Stimulated activated memory B cell treated with anti-CD40 and anti-IgM and Interleukin-4, amounts not matched to agents 10 μg/mL and 1 μg/mL and 100 μg/mL, for 72 hours (primary cell): ENCODE measurements around the gene FAM83B.
"Not testable (repeated sequence)": the region's sequence is repeated elsewhere in the genome, so short reads cannot be mapped to it uniquely, and the experiment has no call there.

Source experiments
- ATAC-seq: fragments of 150-1000 bp; cut with Tn5 transposase; 2 replicates; pipeline ENCODE4 v1.10.0; 2021
- H3K27ac Mint-ChIP-seq: one replicate; pipeline ENCODE4 v1.8.0; 2022; ENCODE audit warnings: mild to moderate bottlenecking, mixed read lengths
- H3K27me3 Mint-ChIP-seq: one replicate; pipeline ENCODE4 v1.8.0; 2022; ENCODE audit warnings: mixed read lengths
- H3K36me3 Mint-ChIP-seq: one replicate; pipeline ENCODE4 v1.8.0; 2022; ENCODE audit warnings: mixed read lengths
- H3K4me1 Mint-ChIP-seq: one replicate; pipeline ENCODE4 v1.8.0; 2022; ENCODE audit warnings: mixed read lengths
- H3K4me3 Mint-ChIP-seq: one replicate; pipeline ENCODE4 v1.8.0; 2022; ENCODE audit warnings: mild to moderate bottlenecking, moderate library complexity, mixed read lengths
- H3K9me3 Mint-ChIP-seq: one replicate; pipeline ENCODE4 v1.8.0; 2022; ENCODE audit warnings: mixed read lengths

FAM83B gene

DNA sequence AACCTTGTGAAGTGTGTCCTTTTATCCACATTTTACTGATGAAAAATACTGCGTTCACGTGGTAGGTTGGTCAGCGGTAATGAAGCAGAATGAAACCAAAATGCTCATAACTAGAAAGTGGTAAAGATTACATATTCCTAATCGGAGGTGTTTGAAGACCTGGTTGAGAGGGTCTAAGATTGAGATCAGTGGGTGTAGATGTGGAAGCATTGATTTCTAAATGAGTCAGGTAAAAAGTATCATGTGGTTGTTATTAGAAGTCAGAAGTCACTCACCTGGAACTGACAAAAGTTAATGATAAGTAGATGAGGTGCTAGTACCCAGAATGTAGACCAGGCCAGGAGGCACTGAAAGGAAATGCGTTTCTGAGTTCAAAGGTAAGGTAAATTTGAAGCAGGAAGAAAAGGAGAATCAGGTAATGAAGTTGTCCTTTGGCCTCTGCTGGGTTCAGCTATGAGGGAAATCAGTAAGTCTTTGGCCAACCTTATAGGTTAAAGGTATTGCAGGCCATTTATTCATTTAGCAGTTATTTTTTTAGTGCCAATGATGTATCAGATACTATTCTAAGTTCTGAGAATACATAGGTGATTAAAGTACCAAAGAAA is 31.2 kb downstream of the FAM83B start:
- Mint-ChIP-seq H3K4me1 (no peaks in the 10 kb centered on the region), H3K4me3 (no peak overlapping the region), H3K27ac (no peak overlapping the region), H3K36me3 (no peaks in the 10 kb centered on the region), H3K9me3 (peaks cover 11% of the 10 kb centered on the region), H3K27me3 (no peaks in the 10 kb centered on the region)
- no peak for ATAC-seq

DNA sequence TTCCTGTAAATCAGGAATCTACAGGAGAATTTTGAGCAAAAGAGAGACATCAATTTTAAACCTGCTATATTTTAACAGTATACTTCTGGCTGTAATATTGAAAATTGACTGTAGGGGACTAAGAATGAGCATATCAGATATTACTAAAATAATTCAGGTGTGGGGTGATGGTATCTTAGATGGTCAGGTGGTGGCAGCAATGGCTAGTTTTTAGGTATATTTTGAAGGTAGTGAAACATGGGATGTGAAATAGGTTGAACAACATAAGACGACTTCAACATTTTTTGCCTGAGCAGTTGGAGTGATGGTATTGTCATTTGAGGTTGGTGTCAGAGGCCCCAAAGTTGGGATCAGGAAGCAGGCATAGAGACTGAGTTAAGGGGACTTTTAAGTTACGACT is 32.1 kb downstream of the FAM83B start:
- ATAC-seq = no peak
- H3K36me3 Mint-ChIP-seq = no peaks in the 10 kb centered on the region
- no peaks in the 10 kb centered on the region for H3K27me3 Mint-ChIP-seq
- H3K27ac Mint-ChIP-seq = no peak overlapping the region
- H3K9me3 Mint-ChIP-seq = peaks cover 11% of the 10 kb centered on the region
- H3K4me1 Mint-ChIP-seq = no peaks in the 10 kb centered on the region
- no peak overlapping the region for H3K4me3 Mint-ChIP-seq

DNA sequence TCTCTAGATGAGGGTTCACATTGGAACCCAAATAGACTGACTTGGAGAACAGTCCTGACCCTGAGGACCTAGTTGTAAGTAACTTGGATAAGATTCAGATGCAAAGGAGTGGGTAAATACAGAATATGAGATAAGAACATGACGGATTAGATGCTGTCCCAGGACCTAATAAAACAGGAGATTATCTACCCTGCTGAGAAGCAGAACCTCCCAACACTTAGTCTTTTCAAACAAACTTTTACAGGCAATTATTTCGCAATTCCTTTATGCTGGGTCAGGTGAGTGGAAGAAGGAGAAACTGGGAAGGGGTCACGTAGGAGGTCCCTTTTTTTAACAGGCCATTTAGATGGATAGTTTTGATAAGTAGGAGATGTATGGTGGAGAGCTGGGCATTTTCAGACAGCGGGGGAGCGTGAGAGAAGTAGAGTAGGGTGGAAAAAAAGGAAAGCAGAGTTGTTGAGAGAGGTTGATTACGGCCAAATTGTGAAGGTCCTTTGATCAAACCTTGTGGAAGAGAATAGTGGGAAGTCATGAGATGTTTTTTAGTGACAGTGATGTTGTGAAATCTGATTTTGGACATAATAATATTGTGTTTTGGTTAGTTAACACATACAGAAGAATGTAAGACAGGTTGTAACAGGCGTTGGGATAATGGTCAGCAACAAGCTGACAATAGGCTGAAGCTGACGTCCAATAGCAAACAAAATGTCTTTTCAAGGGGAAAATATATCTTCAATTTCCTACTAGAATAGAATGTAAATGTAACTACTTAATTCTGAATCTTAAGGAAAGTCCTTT is 32.8 kb downstream of the FAM83B start:
- Mint-ChIP-seq H3K9me3 (peaks cover 11% of the 10 kb centered on the region), H3K4me1 (no peaks in the 10 kb centered on the region), H3K4me3 (no peak overlapping the region), H3K36me3 (no peaks in the 10 kb centered on the region), H3K27me3 (no peaks in the 10 kb centered on the region), H3K27ac (no peak overlapping the region)
- no peak for ATAC-seq

DNA sequence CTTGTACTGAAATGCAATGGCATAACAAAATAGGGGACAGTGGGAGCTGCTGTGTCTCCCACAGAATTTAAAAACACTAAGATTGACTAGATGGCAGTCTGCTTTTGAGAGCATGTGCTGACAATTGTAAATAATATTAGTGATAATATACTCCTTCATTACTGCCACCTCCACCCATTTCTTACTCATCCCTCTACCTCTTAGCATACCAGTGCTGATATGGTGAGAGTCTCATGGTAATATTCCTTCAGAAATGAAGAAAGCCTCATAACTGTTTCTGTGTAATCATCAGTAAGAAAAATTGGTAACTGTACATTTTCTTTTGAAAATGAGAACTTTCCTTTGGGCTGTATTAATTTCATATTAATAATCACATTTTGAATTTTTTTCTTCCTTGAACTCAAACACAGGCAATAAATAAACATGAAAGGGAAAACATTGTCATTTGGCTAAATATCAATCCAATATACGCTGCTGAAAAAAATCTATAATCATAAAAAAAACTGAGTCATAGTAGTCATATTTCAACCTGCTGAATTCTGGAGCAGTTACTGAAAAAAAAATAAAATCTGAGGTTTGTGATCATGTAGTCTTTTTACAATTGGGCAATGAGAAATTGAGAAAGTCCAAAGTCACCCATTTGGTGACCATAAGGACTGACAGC is 34.6 kb downstream of the FAM83B start:
- ATAC-seq = no peak
- Mint-ChIP-seq H3K36me3 (no peaks in the 10 kb centered on the region), H3K27me3 (no peaks in the 10 kb centered on the region), H3K27ac (no peak overlapping the region), H3K9me3 (peaks cover 7% of the 10 kb centered on the region), H3K4me3 (no peak overlapping the region), H3K4me1 (no peaks in the 10 kb centered on the region)

DNA sequence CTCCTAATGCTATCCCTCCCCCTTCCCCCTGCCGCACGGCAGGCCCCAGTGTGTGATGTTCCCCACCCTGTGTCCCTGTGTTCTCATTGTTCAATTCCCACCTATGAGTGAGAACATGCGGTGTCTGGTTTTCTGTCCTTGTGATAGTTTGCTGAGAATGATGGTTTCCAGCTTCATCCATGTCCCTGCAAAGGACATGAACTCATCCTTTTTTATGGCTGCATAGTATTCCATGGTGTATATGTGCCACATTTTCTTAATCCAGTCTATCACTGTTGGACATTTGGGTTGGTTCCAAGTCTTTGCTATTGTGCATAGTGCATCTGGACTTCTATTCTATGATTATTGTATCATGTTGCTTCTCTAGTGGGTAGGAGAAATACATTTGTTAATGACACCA is 35.3 kb downstream of the FAM83B start:
- not testable (repeated sequence) for H3K27me3 Mint-ChIP-seq, H3K9me3 Mint-ChIP-seq, ATAC-seq, H3K27ac Mint-ChIP-seq, H3K36me3 Mint-ChIP-seq, H3K4me3 Mint-ChIP-seq, H3K4me1 Mint-ChIP-seq

DNA sequence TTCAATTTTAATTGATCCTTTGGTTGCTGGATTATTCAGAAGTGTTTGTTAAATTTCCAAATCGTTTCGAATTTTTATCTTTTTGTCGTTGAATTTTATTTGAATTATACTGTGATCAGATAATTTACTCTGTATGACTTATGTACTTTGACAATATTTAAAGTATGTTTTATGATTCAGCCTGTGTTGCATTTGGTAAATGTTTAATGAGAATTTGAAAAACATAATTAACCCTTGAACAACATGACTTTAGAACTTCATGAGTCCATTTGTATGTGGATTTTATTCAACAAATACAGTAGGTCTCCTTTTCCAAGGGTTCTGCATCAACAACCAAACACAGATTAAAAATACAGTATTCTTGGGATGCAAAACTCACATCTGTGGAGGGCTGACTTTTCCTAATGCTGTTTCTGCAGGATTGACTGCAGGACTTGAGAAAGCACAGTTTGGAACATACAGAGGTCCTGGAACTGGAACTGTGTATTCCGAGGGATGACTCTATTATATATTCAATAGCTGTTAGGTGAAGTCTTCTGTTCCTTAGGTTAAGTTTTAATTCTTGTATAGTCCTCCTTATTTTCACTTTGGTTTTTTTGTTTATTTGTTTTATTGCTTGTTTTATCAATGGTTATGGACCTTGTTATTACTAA is 40.5 kb downstream of the FAM83B start:
- H3K27me3 Mint-ChIP-seq = no peaks in the 10 kb centered on the region
- peaks cover 7% of the 10 kb centered on the region for H3K9me3 Mint-ChIP-seq
- no peaks in the 10 kb centered on the region for H3K4me1 Mint-ChIP-seq
- no peaks in the 10 kb centered on the region for H3K36me3 Mint-ChIP-seq
- no peak for ATAC-seq
- H3K4me3 Mint-ChIP-seq = no peak overlapping the region
- no peak overlapping the region for H3K27ac Mint-ChIP-seq

DNA sequence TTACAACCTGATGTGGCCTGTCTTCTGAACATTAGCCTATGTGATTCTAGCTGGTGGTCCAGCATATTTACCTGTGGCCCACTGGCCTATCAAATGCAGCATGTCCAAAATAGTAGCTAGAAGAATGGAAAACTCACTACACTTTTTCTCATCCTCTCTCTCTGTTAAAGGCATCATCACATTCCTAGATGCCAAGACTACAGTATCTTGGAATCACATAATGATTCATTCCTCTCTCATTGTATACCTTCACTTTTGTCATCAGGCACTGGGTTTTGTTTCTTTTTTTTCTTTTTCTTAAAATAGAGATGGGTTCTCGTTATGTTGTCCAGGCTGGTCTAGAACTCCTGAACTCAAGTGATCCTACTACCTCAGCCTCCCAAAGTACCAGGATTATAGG is 45.0 kb downstream of the FAM83B start:
- H3K27me3 Mint-ChIP-seq = no peaks in the 10 kb centered on the region
- H3K36me3 Mint-ChIP-seq = no peaks in the 10 kb centered on the region
- H3K9me3 Mint-ChIP-seq = peaks cover 6% of the 10 kb centered on the region
- no peak for ATAC-seq
- H3K4me3 Mint-ChIP-seq = no peak overlapping the region
- no peak overlapping the region for H3K27ac Mint-ChIP-seq
- no peaks in the 10 kb centered on the region for H3K4me1 Mint-ChIP-seq

DNA sequence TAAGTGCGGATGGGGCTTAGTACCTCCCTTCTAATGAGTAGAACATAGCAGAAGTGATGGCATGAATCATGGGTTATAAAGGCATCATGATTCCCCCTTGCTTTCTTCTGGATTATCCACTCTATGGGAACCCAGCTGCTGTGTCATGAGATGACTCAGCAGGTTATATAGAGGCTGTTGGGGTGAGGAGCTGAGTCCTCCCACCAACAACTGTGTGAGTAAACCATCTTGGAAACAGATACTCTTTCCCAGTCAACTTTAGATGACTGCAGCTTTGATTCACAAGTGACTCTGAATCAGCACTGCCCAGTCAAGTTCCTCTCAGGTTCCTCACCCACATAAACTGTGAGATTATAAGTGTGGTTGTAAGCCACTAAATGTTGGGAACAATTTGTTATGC is 46.3 kb downstream of the FAM83B start:
- ATAC-seq = no peak
- Mint-ChIP-seq H3K9me3 (peaks cover 6% of the 10 kb centered on the region), H3K4me3 (no peak overlapping the region), H3K27ac (no peak overlapping the region), H3K4me1 (no peaks in the 10 kb centered on the region), H3K36me3 (no peaks in the 10 kb centered on the region), H3K27me3 (no peaks in the 10 kb centered on the region)

DNA sequence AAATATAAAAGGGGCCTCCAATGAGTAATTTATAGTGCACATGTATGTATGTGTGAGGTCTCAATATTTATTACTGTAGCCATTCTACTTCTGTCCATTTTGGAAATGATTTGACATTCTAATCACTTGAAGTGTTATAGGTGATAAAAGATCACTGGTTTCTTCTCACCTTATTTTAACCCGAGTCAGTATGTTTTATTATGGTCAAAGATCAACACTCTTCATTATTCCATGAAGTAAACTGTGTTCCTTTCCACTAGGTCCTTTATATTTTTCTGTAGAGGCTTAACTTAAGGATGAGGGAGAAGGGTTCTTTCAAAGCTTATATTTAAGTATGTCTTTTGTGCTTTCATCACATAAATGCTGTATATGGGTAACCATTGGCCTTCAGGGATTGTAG is 47.2 kb downstream of the FAM83B start:
- Mint-ChIP-seq H3K36me3 (no peaks in the 10 kb centered on the region), H3K4me1 (no peaks in the 10 kb centered on the region), H3K27ac (no peak overlapping the region), H3K27me3 (no peaks in the 10 kb centered on the region), H3K9me3 (peaks cover 5% of the 10 kb centered on the region), H3K4me3 (no peak overlapping the region)
- no peak for ATAC-seq

DNA sequence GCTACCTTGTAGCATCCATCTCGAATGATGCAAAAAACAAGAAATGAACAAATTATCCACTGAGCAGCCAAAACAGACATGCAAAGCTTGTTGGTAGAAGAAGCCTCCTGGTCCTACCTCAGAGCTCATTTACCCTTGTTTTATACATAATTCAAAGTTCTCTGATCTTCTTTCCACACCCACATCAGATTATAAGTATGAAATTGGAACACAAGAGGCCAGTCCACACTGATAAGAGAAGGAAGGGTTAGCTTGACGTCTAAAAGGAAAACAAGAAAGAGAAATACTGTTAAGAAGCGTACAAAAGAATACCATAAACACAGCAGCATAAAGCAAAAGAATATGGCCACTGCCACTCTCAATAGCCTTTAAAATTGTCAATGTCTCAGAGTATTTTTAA is 49.7 kb downstream of the FAM83B start:
- Mint-ChIP-seq H3K4me3 (no peak overlapping the region), H3K9me3 (peaks cover under 1% of the 10 kb centered on the region), H3K36me3 (no peaks in the 10 kb centered on the region), H3K4me1 (no peaks in the 10 kb centered on the region), H3K27me3 (no peaks in the 10 kb centered on the region), H3K27ac (no peak overlapping the region)
- ATAC-seq = no peak

DNA sequence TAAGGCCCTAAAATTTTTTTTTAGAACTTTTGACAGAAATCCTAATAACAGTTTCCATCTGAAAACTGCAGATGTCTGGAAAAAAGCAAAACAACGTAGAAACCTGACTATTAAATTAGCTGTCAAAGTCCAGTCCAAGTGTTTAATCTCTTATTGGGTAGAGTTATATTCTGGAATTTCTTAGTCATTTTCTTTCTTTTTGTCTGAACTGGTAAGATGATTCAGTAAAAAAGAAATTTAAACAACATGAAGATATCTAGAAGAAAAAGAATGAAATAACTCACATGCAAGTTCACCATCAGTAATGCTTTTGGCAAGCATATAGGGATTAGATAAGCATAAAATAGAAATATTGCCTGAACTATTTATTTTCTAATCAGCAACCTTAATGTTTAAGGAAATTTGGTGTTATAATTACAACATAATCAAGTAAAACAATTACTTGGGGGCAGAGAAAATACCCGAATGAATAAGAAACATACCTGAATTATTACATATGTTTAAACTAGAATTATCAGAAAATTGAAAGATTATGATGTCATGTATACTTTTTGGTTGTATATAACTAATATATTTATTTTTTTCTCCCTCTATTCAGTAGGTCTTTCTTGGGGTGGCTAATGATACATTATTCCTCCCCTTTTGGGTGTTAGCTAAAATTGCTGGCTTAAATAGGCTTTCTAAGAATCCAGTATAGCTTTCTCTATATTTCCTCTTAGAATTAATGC is 51.1 kb downstream of the FAM83B start:
- Mint-ChIP-seq H3K27ac (no peak overlapping the region), H3K36me3 (no peaks in the 10 kb centered on the region), H3K9me3 (no peaks in the 10 kb centered on the region), H3K4me1 (no peaks in the 10 kb centered on the region), H3K4me3 (no peak overlapping the region), H3K27me3 (no peaks in the 10 kb centered on the region)
- ATAC-seq = no peak

DNA sequence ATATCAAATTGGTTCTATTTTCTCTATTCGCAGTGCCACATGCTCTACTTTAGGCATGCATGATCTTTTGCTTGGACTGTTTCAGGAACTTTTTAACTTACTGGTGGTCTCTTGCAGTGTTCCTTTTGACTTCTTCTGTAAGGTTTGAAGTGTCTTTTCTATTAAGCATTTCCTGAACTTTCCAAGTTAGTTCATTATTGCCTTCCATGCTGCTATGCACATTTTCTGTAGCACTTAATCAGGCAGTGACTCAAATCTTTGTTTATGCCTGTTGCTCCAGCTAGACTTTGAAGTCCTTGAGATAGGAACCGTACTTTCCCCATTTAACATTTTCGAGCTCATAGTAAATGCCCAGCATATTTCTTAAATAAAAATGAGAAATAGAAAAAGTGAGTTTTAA is 52.2 kb downstream of the FAM83B start:
- H3K4me3 Mint-ChIP-seq = no peak overlapping the region
- no peaks in the 10 kb centered on the region for H3K36me3 Mint-ChIP-seq
- H3K4me1 Mint-ChIP-seq = no peaks in the 10 kb centered on the region
- ATAC-seq = no peak
- no peaks in the 10 kb centered on the region for H3K9me3 Mint-ChIP-seq
- no peaks in the 10 kb centered on the region for H3K27me3 Mint-ChIP-seq
- H3K27ac Mint-ChIP-seq = no peak overlapping the region

DNA sequence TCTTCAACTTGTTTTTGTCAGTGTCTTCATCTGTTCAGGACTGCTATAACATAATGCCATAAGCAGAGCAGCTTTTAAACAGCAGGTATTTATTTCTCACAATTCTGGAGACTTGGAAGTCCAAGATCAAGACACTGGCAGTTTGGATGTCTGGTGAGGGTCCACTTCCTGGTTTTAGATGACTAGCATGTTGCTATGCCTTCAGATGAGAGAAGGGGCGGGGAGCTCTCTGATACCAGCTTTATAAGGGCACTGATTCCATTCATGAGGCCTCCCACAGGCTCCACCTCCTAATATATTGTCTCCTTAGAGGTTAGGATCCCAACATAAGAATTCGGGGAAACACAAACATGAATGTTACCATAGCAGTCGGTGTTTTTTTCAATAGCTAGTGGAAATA is 52.9 kb downstream of the FAM83B start:
- no peaks in the 10 kb centered on the region for H3K27me3 Mint-ChIP-seq
- no peak for ATAC-seq
- no peaks in the 10 kb centered on the region for H3K9me3 Mint-ChIP-seq
- H3K27ac Mint-ChIP-seq = no peak overlapping the region
- no peak overlapping the region for H3K4me3 Mint-ChIP-seq
- no peaks in the 10 kb centered on the region for H3K36me3 Mint-ChIP-seq
- H3K4me1 Mint-ChIP-seq = no peaks in the 10 kb centered on the region

DNA sequence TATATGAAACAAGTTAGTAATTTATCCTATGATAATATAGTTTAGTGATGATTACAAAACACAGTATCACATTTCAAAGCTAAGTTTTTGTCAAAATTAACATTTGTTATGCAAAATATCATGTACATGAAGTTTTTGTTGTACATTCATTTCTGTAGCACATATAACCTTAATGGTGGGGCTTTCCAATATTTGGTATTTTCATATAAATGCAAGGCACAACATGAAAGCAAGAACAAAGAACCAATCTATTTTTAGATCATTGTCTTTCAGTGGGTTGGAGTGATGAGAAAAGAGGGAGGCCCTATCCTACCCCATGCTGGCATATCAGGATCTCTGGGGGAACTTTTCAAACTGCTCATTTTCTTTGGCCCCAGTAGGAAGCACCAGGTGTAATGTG is 53.4 kb downstream of the FAM83B start:
- Mint-ChIP-seq H3K36me3 (no peaks in the 10 kb centered on the region), H3K27ac (no peak overlapping the region), H3K9me3 (peaks cover 4% of the 10 kb centered on the region), H3K27me3 (no peaks in the 10 kb centered on the region), H3K4me1 (no peaks in the 10 kb centered on the region), H3K4me3 (no peak overlapping the region)
- ATAC-seq = no peak

DNA sequence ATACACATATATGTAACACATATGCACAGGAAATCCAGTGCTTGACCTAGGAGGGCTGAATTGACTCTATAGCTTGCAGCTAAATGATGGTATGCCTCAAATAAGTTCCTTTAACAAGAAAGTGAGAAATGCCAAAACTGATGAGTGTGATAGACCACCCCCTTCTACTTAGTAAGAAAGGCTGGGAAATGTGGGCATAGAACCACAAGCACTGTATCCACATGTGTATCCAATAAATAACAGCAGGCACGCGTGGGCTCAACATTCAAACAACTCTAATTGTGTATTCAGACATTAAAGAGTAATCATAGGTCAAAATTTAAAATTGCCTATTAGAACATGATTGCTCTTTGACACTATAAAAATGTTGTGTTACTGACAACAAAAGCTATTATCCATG is 54.1 kb downstream of the FAM83B start:
- Mint-ChIP-seq H3K27me3 (no peaks in the 10 kb centered on the region), H3K27ac (no peak overlapping the region), H3K4me1 (no peaks in the 10 kb centered on the region), H3K4me3 (no peak overlapping the region), H3K36me3 (no peaks in the 10 kb centered on the region), H3K9me3 (peaks cover 4% of the 10 kb centered on the region)
- ATAC-seq = no peak
